ENCODE data around the gene DNAJA4.

GRCh38 chr15:78243491-78243941, 20.8 kb upstream of the DNAJA4 start:
- TF ChIP-seq POLR2A (IDR thresholded peaks at IDR 0.05) (no peak), CTCF (IDR thresholded peaks at IDR 0.05) (no peak)

Measured in stomach (tissue), 4 donors.